HEK293 (cell line): ENCODE data around the gene FABP7.

Source experiments
- CTCF ChIP-seq: fragments of 450-650 bp; formaldehyde crosslinking; IDR thresholded peaks from 2 replicates; pipeline ENCODE4 v1.5.1; 2016; ENCODE audit warnings: missing biosample characterization, missing genetic modification characterization
- PRDM10 ChIP-seq: fragments of 450-650 bp; formaldehyde crosslinking; IDR thresholded peaks from 2 replicates; pipeline ENCODE4 v1.5.1; 2016; ENCODE audit warnings: missing biosample characterization, missing genetic modification characterization

GRCh38 chr6:122754191-122754731 is 25.3 kb upstream of the FABP7 start:
- TF ChIP-seq CTCF = no peak
- TF ChIP-seq PRDM10 (tag by site-specific recombination) = no peak
